Myocyte (in vitro differentiated cells): Measurements from ENCODE around the gene PLAAT4. TPM values are rescaled to one million over a fixed set of nuclear protein-coding genes. Genes with fewer than 3 reads are reported as not detected.
"Not testable (repeated sequence)": the region's sequence is repeated elsewhere in the genome, so short reads cannot be mapped to it uniquely, and the experiment has no call there.

Experiments
- DNase-seq: peaks from one replicate; pipeline ENCODE4 v3.0.0-alpha.2; 2012; ENCODE audit warnings: low read depth
- total RNA-seq: library from RNA; depleted of rRNA; stranded (reverse); fragments of >200 nt; gene quantifications from 2 replicates; pipeline ENCODE4 v1.2.3, GENCODE V29; 2014

PLAAT4 gene
- total RNA-seq, 1 donor from 2014 or later = 15.8 TPM

DNA sequence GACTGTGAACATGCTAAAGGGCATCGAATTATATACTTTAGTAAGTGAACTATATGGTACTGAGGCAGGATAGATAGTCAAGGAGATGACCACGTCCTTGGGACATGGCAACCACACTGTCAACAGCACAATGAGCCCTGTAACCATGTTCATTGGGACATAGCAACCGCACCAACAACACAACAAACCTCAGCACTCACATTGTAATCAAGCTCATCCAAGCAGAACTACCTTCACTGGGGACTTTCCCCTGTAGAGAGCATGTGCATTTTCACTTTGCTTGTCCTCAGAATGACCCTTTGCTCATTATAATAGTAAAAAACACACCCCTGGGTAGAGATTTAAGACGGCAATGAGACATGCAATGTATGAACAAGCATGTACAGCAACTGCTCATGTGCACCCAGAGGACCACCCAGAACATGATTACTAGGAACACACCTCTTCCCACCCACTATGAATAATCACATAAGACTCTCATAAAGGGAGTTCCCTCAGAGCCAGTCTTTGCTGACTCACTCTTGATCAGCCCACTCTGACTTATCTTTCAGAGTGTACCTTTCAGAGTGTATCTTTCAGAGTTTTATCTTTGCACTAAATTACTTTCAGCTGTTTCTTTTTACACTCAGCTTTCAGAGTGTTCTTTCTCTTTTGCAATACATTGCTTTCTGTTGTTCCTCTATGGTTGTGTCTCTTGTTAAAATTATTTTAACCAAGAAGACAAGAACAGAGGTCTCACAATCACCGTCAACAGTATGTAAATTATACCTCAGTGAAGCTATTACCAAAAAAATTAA is 30.6 kb downstream of the PLAAT4 start:
- peak; percentile 81 for DNase-seq

DNA sequence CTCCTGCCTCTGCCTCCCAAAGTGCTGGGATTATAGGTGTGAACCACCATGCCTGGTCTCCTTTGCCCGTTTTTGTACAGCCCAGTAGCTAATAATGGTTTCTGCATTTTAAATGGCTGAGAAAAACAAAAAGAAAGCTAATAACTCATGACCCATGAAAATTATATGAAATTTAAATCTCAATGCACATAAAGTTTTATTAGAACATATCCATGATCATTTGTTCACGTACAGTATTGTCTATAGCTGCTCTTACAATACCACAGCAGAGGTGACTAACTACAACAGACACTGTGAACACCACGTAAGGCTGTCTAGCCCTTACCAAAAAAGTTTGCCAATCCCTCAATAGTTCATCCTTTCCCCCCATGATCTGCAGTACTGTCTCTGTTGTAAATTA is 33.0 kb downstream of the PLAAT4 start:
- DNase-seq = no peak

DNA sequence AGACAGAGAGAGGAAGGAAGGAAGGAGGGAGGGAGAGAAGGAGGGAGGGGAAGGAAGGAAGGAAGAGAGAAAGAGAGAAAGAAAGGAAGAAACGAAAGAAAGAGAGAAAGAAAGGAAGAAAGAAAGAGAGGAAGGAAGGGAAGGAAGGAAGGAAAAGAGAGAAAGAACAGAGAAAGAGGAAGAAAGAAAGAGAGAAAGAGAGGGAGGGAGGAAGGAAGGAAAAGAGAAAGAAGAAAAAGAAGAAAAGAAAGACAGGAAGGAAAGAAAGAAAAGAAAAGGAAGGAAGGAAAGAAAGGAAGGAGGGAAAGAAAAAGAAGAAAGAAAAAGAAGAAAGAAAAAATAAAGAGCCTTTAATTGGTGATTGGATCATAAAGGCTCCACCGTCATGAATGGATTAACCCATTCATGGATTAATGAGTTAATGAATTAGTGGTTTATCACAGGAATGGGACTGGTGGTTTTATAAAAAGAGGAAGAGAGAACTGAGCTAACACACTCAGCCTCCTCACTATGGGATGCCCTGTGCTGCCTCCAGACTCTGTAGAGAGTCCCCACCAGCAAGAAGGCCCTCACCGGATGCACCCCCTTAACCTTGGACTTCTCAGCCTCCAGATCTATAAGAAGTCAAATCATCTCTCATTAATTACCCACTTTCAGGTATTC is 35.5 kb downstream of the PLAAT4 start:
- DNase-seq = no peak

DNA sequence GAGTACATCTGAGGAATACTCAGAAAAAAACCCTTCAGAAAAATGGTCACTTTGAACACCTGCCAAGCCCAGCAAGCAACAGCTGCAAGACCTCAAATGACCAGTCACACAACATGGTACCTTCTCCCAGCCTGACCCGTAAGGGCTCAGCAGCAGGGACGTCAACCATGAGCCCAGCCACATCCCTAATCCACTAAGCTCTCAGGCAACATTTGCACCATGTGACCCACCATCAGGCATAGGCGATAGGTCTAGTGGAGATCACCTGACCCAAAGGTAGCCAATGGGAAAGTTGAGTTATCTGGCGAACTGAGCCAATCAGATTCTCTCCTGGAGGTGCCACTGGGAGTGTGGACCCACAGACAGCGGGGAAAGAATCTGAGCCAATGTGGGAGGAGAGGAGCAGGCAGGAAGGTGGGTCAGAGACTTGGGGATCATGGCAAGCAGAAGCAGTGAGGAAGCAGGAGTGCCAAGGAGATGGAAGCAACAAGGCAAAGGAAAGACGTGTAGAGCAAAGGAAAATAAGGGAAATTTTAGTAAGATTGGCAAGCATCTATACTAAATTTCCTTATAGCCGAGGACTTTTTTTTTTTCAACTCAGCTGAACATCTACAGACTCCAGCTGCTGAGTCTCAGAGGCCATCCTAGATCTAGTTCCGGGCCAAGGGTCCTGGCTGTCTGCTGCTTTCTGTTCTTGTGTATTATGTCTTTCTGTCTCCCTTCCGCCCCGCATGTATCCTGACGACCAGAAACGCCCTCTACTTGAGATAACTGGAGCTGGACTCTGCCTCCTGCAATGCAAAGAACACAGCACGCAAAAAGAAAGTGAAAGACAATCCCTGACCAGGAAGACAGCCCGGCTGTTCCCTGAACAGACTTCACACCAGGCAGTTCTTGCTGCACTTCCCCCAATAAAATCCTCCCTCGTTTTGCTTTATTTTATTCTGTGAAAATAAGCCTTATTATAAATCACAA is 37.6 kb downstream of the PLAAT4 start:
- DNase-seq = peak; percentile 98

DNA sequence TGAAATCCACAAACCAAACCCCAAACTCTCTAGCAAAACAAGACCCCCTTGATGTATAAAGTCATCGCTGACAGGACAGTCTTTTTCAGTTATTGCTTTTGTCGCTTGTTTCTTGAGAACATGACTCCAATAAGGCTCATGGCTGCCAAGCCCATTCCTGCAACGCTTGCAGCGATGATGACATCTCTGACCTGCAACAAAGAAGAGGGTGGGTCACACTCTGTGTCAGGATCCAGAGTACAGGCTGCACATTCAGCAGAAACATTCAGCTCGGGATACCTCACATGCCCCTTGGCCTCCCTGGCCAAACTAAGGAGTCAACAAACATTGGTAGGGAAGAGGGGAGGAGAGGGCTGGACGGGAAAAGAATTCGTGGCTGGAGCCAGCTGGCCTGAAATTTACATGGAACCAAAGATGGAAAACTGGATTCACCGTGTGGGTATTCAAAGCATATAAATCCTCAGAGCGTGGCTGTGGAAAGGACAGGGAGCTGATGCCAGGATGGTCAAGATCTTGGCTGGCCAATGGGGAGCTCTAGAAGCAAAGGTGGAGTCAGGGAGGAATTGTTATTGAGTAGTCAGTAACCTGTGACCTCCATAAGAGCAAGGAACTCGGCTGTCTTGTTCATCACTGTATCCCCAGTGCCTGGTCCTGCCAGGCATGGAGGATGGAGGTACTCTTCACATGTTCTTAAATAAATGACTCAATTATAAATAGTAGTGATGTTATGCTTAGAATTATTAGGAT is 38.4 kb downstream of the PLAAT4 start:
- DNase-seq = peak; percentile 78

DNA sequence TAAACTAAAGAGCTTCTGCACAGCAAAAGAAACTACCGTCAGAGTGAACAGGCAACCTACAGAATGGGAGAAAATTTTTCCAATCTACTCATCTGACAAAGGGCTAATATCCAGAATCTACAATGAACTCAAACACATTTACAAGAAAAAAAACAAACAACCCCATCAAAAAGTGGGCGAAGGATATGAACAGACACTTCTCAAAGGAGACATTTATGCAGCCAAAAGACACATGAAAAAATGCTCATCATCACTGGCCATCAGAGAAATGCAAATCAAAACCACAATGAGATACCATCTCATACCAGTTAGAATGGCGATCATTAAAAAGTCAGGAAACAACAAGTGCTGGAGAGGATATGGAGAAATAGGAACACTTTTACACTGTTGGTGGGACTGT is 42.3 kb downstream of the PLAAT4 start:
- DNase-seq = not testable (repeated sequence)

DNA sequence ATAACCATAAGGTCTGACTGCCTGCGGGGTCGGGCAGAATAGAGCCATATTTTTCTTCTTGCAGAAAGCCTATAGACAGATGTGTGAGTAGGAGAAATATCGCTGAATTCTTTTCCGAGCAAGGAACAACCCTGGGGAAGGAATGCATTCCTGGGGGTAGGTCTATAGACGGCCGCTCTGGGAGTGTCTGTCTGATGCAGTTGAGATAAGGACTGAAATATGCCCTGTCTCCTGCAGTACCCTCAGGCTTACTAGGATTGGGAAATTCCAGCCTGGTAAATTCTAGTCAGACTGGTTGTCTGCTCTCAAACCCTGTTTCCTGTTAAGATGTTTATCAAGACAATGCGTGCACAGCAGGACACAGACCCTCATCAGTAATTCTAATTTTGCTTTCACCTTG is 44.6 kb downstream of the PLAAT4 start:
- not testable (repeated sequence) for DNase-seq

DNA sequence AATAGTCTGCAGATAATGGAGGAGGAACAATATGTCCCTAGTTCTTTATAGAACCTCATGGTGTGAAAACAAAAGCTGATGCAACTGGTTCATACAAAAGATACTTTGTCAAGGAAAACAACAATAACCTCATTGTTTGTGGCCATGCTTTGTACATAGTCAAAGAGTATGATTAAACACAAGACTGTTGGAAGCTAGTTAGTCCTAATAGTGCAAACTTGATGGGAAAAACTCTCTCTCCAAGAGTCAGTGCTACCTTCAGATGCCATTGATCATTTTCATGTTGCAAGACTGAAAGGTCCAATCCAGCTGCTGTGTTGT is 46.7 kb downstream of the PLAAT4 start:
- DNase-seq = no peak

DNA sequence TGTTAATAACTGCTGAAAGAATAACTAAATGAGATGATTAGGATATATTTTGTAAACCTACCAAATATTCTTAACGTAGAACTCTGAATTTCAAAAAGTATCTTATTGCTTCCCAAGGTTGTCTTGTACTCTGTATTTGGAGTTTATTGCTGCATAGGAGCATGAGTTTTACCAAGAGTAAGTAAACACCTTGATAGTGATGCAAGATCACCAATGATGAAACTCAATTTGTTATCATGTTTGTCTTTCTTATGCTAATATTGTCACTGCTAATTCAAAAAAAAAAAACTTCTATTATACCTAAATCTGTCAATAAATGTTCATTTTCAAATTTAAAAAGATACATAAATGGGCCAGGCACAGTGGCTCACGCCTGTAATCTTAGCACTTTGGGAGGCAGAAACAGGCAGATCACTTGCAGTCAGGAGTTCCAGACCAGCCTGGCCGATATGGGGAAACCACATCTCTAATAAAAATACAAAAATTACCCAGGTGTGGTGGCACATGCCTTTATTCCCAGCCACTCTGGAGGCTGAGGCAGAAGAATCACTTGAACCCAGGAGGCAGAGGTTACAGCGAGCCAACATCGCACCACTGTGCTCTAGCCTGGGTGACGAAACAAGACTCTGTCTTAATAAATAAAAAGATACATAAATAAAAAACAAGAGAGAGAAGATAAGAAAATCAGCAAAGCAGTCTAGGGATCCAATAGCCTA is 50.0 kb downstream of the PLAAT4 start:
- DNase-seq = no peak

DNA sequence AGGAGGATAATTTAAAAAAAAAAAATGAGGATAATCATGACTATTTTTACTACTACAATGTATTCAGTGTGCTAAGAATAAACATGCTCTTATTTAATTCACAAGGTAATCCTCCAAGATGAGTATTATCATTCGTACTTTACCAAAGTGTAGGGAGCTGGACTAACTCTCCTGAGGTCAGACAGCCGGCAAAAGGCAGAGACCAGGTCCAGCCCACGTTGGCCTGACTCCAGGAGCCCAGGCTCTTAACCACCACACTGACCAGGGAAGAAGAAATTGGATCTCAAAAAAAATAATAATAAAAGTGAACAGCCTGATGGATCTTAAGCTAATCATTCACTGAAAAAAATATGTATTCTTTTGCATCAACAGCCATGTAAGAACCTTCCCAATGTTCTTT is 52.4 kb downstream of the PLAAT4 start:
- peak; percentile 62 for DNase-seq

DNA sequence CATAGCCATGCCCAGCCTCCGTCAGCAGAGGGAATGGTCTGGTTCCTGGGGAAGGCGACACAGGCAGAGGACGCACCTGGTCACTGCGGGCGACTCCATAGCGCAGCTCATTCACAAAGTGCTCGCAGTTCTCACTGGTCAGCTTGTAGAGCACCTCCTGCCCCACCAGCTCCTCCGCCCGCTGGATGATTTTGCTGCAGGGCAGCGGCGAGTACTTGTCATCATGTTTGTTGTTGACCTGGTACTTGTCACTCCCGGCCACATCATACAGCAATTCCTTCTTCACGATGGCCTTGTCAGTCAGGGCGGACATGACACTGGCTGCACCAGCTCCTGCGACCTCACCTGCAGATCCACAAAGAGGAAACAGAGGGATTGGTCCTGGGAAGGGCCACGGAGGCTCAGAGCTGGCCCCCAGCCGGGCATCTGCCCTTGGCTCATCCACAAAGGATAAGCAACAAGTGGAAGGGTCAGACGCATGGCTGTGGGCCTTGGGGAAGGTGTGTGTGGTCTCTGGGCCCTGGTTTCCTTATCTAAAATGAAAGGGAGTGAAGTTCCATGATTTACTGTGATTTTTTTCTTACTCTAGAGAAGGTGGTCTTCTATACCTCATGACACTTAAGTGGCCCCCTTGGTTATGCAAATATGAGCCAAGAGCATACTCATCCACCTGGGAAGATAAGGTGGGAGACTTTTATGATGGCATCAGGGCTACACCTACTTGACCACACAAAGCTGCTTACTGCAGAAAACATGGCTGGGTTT is 53.6 kb downstream of the PLAAT4 start:
- DNase-seq = no peak

DNA sequence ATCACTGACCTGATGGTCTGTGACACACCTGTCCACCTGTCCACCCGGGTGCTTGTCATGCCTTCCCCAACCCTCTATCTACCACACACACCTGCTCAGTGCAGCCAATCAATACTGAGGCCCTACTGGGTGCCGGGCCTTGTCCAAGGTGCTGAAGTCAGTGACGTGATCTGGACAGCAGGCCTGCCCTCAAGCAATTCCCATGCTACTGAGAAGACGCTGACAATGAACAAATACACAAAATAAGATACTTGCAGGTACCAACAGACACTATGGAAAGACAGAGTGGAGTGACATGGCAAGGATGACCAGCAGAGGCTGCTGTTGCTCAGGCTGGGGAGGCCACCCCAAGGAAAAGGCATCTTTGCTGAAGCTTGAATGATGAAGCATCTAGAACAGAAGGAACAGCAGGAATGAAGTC is 56.4 kb downstream of the PLAAT4 start:
- DNase-seq = no peak

DNA sequence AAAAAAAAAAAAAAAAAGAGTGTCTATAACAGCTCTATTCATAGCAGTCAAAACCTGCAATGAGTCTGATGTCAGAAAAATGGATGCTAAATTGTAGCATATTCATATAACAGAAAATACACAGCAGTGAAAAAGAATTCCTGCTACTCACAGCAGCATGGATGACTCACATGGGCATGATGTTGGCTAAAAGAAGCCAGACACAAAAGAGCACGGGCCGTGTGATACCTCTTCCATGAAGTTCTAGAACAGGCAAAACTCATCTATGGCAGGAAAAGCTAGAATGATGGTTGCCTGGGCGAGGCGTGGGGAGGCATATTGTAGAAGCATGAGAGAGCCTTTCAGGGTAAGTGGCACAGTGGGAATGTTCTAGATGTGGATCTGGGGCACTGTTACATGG is 58.7 kb downstream of the PLAAT4 start:
- DNase-seq = no peak

Other genes starting within 250 kb of the PLAAT4 start
- gene SLC22A9, start 167.0 kb upstream of the PLAAT4 start, total RNA-seq = not detected in 2 replicates
- gene PLAAT5, start 45.6 kb upstream of the PLAAT4 start, total RNA-seq = 0.52 and 2.8 TPM in 2 replicates
- 0.08 and 0.16 TPM in 2 replicates for gene LGALS12, start 30.7 kb upstream of the PLAAT4 start, total RNA-seq
- 0.52 and 2.3 TPM in 2 replicates for gene PLAAT2, start 26.6 kb downstream of the PLAAT4 start, total RNA-seq
- gene PLAAT3, start 77.6 kb downstream of the PLAAT4 start, total RNA-seq = 83.5 and 90.2 TPM in 2 replicates
- gene ATL3, start 134.6 kb downstream of the PLAAT4 start, total RNA-seq = 28.2 and 30.8 TPM in 2 replicates
- gene RTN3, start 144.7 kb downstream of the PLAAT4 start, total RNA-seq = 65.6 and 80.4 TPM in 2 replicates
- 20.7 and 23.2 TPM in 2 replicates for gene ZFTA, start 232.0 kb downstream of the PLAAT4 start, total RNA-seq